Right atrium auricular region (tissue), 2 donors: ENCODE data around the gene ACTL8. TPM values are rescaled to one million over a fixed set of nuclear protein-coding genes. Genes with fewer than 3 reads are reported as not detected.

Experiments used
- DNase-seq: peaks from one replicate; pipeline ENCODE4 v3.0.0-alpha.2; 2019; ENCODE audit warnings: low spot score
- H3K27ac ChIP-seq, 2 donors: fragments of 200-600 bp; sonication (generic); 1 replicate in 1 of 2; 2 replicates in 1 of 2; pipeline ENCODE4 v1.5.1; 2016 to 2019
- H3K27me3 ChIP-seq, 2 donors: fragments of 200-600 bp; sonication (generic); one replicate each; pipeline versions ENCODE4 v1.5.1 to v1.6.0; 2017 to 2019
- H3K36me3 ChIP-seq: fragments of 200-600 bp; sonication (generic); one replicate; pipeline ENCODE4 v1.5.1; 2016
- H3K4me1 ChIP-seq, 2 donors: fragments of 200-600 bp; sonication (generic); one replicate each; pipeline versions ENCODE4 v1.5.1 to v1.6.0; 2017 to 2019
- H3K4me3 ChIP-seq, 2 donors: fragments of 200-600 bp; sonication (generic); 1 replicate in 1 of 2; 2 replicates in 1 of 2; pipeline ENCODE4 v1.5.1; 2017 to 2019; ENCODE audit warnings: mild to moderate bottlenecking in 1 of 2, moderate library complexity in 1 of 2
- H3K9me3 ChIP-seq, 2 donors: fragments of 200-600 bp; sonication (generic); one replicate each; pipeline ENCODE4 v1.5.1; 2019
- total RNA-seq, 2 donors: library from RNA; depleted of rRNA; stranded (reverse); fragments of >200 nt; gene quantifications; one replicate each; pipeline ENCODE4 v1.1.0, GENCODE V29; 2016
- TF ChIP-seq, protein P1 (sequence below), 2 donors: fragments of 200-600 bp; sonication (generic); IDR thresholded peaks; one replicate each; pipeline ENCODE4 v1.5.1; 2019; ENCODE audit warnings: antibody characterized with exemption in 2 of 2

The ACTL8 gene
- total RNA-seq, 2 donors from 2014 or later = not detected

GRCh38 chr1:17820198-17820597 is 65.1 kb downstream of the ACTL8 start:
- no peaks in the 10 kb centered on the region for H3K36me3 ChIP-seq
- TF ChIP-seq, protein P1, sequence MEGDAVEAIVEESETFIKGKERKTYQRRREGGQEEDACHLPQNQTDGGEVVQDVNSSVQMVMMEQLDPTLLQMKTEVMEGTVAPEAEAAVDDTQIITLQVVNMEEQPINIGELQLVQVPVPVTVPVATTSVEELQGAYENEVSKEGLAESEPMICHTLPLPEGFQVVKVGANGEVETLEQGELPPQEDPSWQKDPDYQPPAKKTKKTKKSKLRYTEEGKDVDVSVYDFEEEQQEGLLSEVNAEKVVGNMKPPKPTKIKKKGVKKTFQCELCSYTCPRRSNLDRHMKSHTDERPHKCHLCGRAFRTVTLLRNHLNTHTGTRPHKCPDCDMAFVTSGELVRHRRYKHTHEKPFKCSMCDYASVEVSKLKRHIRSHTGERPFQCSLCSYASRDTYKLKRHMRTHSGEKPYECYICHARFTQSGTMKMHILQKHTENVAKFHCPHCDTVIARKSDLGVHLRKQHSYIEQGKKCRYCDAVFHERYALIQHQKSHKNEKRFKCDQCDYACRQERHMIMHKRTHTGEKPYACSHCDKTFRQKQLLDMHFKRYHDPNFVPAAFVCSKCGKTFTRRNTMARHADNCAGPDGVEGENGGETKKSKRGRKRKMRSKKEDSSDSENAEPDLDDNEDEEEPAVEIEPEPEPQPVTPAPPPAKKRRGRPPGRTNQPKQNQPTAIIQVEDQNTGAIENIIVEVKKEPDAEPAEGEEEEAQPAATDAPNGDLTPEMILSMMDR (IDR thresholded peaks at IDR 0.05) = no peak
- peaks cover 0 to 3% of the 10 kb centered on the region in 2 donors for H3K9me3 ChIP-seq
- no peak for DNase-seq
- H3K4me3 ChIP-seq = no peak overlapping the region
- H3K27me3 ChIP-seq = no peaks in the 10 kb centered on the region
- H3K27ac ChIP-seq = peak overlapping the region in 1 of 2 donors; percentile 69
- peaks cover 0 to 10% of the 10 kb centered on the region in 2 donors for H3K4me1 ChIP-seq

GRCh38 chr1:17822741-17823426 is 67.8 kb downstream of the ACTL8 start:
- Histone ChIP-seq H3K4me3 (no peak overlapping the region), H3K9me3 (no peaks in the 10 kb centered on the region), H3K4me1 (peaks cover 0 to 10% of the 10 kb centered on the region in 2 donors), H3K36me3 (no peaks in the 10 kb centered on the region), H3K27me3 (no peaks in the 10 kb centered on the region), H3K27ac (no peak overlapping the region)
- DNase-seq = no peak
- TF ChIP-seq, protein P1 (IDR thresholded peaks at IDR 0.05) = no peak

DNA sequence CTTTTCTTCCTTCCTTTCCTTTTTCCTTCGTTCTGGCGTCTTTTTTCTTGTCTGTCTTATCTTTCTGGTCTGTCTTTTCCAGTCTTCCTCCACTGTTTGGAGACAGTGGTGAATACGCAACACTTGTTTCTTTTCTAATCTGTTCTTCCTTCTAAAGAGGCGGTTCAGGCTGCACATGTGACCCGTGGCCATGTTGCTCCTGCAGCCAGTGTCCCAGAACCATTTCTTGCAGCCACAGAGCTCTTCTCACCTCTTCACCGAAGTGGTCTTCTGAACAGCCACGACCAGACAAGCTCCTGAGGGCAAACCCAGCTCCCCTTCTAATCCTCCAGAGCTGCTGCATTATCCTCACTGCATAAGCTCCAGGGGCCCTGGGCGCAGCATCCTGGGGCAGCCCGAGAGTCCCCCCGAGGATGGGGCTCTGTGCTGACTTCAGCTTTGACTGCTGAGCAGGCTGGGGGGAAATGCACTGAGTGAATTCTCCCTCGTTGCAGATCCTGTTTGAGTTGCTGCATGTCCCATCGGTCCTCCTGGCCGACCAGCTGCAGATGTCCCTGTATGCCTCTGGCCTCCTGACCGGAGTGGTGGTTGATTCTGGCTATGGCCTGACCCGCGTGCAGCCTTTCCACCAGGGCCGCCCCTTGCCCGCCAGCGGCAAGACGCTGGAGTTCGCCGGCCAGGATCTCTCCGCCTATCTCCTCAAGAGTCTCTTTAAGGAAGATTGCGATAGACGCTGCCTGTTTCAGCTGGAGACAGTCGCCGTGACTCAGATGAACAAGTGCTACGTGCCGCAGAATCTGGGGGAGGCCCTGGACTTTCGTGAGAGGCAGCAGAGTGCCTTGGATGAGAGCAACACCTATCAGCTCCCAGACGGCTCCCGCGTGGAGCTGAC is 70.4 kb downstream of the ACTL8 start:
- TF ChIP-seq, protein P1 (IDR thresholded peaks at IDR 0.05) = no peak
- Histone ChIP-seq H3K36me3 (no peaks in the 10 kb centered on the region), H3K27ac (no peak overlapping the region), H3K27me3 (no peaks in the 10 kb centered on the region), H3K4me1 (peaks cover 0 to 4% of the 10 kb centered on the region in 2 donors), H3K4me3 (no peak overlapping the region), H3K9me3 (no peaks in the 10 kb centered on the region)
- DNase-seq = no peak

DNA sequence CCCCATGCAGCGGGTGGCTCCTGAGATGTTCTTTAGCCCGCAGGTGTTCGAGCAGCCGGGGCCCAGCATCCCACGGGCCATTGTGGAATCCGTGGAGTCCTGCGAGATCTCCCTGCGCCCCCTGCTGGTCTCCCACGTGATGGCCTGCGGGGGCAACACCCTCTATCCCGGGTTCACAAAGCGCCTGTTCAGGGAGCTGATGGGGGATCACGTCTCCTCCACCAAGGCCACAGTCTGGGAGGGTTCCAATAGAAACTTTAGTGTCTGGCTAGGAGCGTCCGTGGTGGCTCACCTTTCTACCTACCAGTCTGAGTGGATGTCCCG is 71.0 kb downstream of the ACTL8 start:
- Histone ChIP-seq H3K4me1 (peaks cover 0 to 4% of the 10 kb centered on the region in 2 donors), H3K36me3 (no peaks in the 10 kb centered on the region), H3K9me3 (no peaks in the 10 kb centered on the region), H3K27me3 (no peaks in the 10 kb centered on the region), H3K4me3 (no peak overlapping the region), H3K27ac (no peak overlapping the region)
- DNase-seq = no peak
- TF ChIP-seq, protein P1 (IDR thresholded peaks at IDR 0.05) = peak; percentile 56 to 73

DNA sequence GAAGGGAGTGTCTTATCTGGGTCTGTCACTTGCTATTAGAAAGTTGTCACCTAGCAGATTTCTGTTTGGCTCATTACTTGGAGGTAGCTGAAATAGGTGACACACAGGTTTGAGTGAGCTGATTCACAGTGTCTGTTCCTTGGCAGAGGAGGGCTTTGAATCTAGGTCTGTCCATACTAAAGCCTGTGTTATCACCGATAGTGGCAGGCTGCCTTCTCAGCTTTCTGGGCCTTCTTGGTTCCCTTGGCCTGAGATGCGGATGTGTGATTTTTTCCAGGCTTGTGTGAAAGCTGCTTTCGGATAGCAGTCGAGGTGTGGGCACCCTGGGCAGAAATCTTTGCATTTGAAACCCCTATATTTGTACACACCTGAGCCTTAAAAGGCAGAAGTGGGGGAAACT is 73.9 kb downstream of the ACTL8 start:
- Histone ChIP-seq H3K27me3 (no peaks in the 10 kb centered on the region), H3K9me3 (no peaks in the 10 kb centered on the region), H3K4me1 (peaks cover 0 to 4% of the 10 kb centered on the region in 2 donors), H3K4me3 (no peak overlapping the region), H3K27ac (peak overlapping the region; percentile 74 to 78), H3K36me3 (no peaks in the 10 kb centered on the region)
- TF ChIP-seq, protein P1 (IDR thresholded peaks at IDR 0.05) = no peak
- no peak for DNase-seq
